Mesodermal cell (in vitro differentiated cells): ENCODE results near the gene IRF9.

ENCODE experiments used
- H3K27ac ChIP-seq: 2 replicates; pipeline ENCODE4 v1.7.0; 2013; ENCODE audit warnings: mild to moderate bottlenecking, low read depth, low read length, moderate library complexity; ENCODE audit not compliant: severe bottlenecking
- H3K36me3 ChIP-seq: 2 replicates; pipeline ENCODE4 v1.7.1; 2013; ENCODE audit warnings: mild to moderate bottlenecking, low read length, moderate library complexity; ENCODE audit not compliant: control insufficient read depth, insufficient read depth
- H3K4me1 ChIP-seq: one replicate; pipeline ENCODE4 v1.7.1; 2013; ENCODE audit warnings: mild to moderate bottlenecking, low read length; ENCODE audit not compliant: insufficient read depth, control insufficient read depth, poor library complexity, severe bottlenecking
- H3K4me3 ChIP-seq: 2 replicates; pipeline ENCODE4 v1.7.0; 2013; ENCODE audit warnings: low read length, control low read depth, mild to moderate bottlenecking; ENCODE audit not compliant: insufficient read depth, poor library complexity, severe bottlenecking; ENCODE audit errors: extremely low read depth
- H3K9me3 ChIP-seq: 2 replicates; pipeline ENCODE4 v1.7.1; 2013; ENCODE audit warnings: mild to moderate bottlenecking, low read length, moderate library complexity; ENCODE audit not compliant: control insufficient read depth
- WGBS, 2 experiments: methylation state at CpG; one replicate each; pipeline ENCODE4 v1.1.5; 2013; ENCODE audit warnings: missing lambda C conversion rate in 2 of 2; ENCODE audit not compliant: insufficient coverage in 2 of 2; 5-methylcytosine and 5-hydroxymethylcytosine counted together

IRF9 gene

DNA sequence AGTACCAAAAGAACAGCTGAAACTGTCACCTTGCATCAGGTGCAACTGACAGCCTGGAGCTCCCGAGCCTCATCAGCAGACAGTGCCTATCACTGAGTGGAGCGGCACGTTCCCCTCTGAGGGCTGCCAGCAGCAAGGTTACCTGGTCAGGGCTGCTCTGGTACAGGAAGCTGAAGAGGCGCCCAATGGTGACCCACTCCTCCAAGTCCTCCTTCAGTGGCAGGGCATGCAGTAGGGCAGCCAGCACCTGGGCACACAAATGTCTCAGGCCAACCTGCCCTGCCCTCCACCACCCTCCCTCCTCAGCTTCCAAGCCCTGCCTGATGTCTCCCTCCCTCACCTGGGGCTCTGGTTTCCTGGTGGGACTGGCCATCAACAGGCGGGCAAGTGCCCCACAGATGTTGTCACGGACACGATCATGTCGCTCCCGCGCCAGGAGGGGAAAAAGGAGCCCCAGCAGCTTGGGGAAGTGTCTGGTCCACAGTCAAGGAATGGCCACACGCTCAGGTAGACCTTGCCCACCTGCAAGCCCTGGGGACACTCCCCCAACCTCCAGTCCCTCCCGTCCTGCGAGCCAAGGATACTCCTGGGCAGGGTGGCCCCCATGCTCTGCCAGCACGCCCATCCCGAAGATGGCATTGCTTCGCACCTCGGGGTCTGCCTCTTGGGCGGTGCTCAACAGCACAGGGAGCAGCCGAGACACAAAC is 20.5 kb downstream of the IRF9 start:
- 93 to 95% methylated on average over 18 to 19 of the region's 19 CpGs for WGBS, 2 experiments
- Histone ChIP-seq H3K4me1 (no peaks in the 10 kb centered on the region), H3K27ac (no peak overlapping the region), H3K4me3 (no peak overlapping the region), H3K9me3 (no peaks in the 10 kb centered on the region), H3K36me3 (peaks cover 84% of the 10 kb centered on the region)

DNA sequence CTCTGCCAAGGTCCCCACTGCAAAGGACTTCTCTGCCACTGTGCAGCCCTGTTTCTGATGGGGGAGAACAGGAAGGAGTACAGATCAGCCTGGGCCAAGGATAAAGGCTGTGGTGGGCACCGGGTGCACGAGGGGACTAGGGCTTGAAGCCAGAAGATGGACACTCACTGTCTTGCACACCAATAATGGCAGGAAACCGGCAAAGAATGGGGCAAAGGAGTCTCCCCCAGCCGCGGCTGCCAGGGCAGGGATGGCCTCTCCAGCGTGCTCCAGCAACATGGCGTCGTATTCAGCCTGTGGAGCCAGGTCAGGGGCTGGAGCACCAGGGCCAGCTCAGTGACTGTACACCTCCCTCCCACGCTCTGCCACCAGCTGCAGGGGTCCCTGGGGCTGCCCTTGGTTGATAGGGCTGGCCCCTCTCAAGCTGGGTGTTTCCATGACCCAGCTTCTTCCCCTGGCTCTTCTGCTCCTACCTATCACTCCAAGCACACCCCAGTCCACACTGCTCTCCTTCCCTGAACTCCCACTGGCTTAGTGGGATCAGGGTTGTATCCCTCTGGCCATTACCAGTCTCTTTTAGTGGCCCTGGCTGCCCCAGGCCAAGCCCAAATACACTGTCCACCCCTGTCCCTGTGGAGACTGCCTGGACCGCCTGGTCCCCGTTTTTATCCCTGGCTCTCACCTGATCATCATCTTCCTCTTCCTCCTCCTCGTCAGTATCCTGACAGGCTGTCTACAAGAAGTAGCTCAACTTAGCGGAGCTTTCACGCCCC is 21.2 kb downstream of the IRF9 start:
- peaks cover 85% of the 10 kb centered on the region for H3K36me3 ChIP-seq
- no peak overlapping the region for H3K4me3 ChIP-seq
- 93 to 96% methylated on average over 11 to 14 of the region's 14 CpGs for WGBS, 2 experiments
- no peak overlapping the region for H3K27ac ChIP-seq
- H3K9me3 ChIP-seq = no peaks in the 10 kb centered on the region
- H3K4me1 ChIP-seq = peaks cover under 1% of the 10 kb centered on the region

DNA sequence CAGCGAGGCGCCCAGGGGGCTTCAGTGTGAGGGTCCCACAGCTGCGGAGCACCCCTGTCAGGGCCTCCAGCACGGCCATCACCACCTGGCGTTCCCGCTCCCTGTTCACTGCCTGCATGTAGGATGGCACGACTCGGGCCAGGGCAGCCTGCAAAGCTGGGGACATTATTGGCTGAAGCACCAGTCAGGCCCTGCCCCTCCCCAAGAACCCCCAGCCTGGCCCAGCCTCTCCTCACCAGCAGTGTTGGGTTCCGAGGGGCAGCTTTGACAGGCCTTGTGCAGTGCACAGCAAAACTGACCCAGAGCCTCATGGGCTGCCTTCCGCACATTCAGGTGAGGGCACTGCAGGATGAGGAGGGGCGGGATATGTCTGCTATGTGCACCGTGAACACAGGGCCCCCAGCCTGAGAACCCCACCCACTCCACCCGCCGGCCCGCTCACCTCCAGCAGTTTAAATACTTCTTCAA is 22.0 kb downstream of the IRF9 start:
- H3K9me3 ChIP-seq = no peaks in the 10 kb centered on the region
- WGBS, 2 experiments = 97 to 100% methylated on average over 8 to 12 of the region's 15 CpGs
- H3K36me3 ChIP-seq = peaks cover 82% of the 10 kb centered on the region
- peaks cover 8% of the 10 kb centered on the region for H3K4me1 ChIP-seq
- H3K4me3 ChIP-seq = no peak overlapping the region
- H3K27ac ChIP-seq = no peak overlapping the region

DNA sequence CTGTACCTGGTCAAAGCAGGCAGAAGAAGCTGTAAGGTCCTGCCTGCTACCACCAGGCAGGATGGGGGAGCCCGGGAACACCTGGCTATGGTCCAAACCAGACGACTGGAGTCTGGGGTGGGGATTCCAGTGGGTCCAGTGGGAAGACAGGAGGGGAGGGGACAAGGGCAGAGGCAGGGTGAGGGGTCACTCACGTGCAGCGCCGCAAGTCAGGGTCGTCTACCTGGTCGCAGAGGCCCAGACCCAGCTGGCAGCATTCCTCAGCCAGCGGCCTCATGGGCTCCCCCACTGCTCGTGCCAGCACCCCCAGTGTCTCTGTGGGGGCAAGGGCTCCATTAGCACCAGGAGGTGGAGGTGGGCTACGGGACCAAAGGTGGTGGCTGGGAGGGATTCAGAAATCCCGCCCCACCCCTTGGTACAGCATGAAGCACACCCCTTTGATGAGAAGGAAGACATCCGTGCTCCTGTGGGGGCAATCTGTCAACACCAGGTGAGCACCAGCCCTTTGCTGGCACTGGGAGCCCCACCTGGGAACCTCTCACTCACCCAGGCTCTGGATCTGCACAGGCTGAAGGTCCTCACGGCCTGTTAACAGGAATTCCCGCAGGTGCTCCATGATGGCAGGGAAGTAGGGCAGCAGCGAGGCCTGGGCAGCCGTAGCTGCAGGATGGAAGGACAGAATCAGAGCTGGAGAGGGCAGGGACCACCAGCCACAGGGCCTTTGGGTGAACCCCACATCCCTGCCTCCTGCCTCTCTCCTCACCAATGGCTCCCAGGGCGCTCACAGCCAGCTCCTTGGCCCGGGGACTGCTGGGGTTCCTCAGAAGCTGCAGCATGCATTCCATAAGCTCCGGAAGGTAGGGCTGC is 23.3 kb downstream of the IRF9 start:
- H3K27ac ChIP-seq = no peak overlapping the region
- H3K4me3 ChIP-seq = no peak overlapping the region
- 97 to 98% methylated on average over 11 to 19 of the region's 19 CpGs for WGBS, 2 experiments
- peaks cover 73% of the 10 kb centered on the region for H3K36me3 ChIP-seq
- H3K9me3 ChIP-seq = no peaks in the 10 kb centered on the region
- H3K4me1 ChIP-seq = peaks cover 8% of the 10 kb centered on the region

DNA sequence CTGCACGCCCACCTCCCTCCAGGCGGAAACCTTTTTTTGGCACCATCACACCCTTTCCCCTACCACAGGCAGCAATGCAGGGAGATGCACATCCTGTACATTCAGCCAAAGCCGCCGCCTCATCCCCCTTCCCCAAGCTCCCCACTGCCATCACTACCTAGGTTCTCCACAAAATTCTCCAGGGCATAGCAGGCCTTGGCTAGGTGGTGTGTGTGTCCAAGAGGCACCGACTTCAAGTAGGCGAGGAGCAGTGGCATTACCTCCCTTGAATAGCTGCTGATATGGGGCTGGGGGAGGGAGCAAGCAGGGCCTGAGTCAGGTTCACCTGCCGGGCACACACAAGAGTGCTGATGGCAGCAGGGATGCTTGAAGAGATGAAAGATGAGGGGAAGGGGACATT is 24.0 kb downstream of the IRF9 start:
- peaks cover 66% of the 10 kb centered on the region for H3K36me3 ChIP-seq
- no peaks in the 10 kb centered on the region for H3K9me3 ChIP-seq
- H3K4me1 ChIP-seq = peaks cover 8% of the 10 kb centered on the region
- no peak overlapping the region for H3K4me3 ChIP-seq
- H3K27ac ChIP-seq = no peak overlapping the region
- WGBS, 2 experiments = 96% methylated on average over 5 of the region's 7 CpGs

DNA sequence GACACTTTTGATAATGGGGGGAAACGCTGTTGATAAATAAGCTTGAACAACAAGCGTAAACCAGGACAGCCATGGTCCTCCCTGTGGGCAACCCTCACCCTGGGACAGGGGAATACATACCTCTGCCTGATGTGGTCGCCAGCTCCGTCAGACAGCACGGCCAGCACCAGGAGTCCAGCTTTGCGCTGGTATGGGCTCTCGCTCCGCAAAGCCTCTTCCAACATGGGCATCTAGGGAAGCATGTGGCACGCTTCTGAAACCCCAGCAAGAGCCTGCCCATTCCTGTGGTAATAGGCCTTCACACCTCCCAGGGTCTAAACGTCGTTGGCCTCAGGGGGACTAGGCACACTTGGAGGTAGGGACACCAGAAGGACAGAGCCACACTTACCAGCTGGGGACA is 24.7 kb downstream of the IRF9 start:
- Histone ChIP-seq H3K4me1 (peaks cover 8% of the 10 kb centered on the region), H3K9me3 (no peaks in the 10 kb centered on the region), H3K4me3 (no peak overlapping the region), H3K27ac (no peak overlapping the region), H3K36me3 (peaks cover 65% of the 10 kb centered on the region)
- 95 to 96% methylated on average over 10 to 11 of the region's 11 CpGs for WGBS, 2 experiments

DNA sequence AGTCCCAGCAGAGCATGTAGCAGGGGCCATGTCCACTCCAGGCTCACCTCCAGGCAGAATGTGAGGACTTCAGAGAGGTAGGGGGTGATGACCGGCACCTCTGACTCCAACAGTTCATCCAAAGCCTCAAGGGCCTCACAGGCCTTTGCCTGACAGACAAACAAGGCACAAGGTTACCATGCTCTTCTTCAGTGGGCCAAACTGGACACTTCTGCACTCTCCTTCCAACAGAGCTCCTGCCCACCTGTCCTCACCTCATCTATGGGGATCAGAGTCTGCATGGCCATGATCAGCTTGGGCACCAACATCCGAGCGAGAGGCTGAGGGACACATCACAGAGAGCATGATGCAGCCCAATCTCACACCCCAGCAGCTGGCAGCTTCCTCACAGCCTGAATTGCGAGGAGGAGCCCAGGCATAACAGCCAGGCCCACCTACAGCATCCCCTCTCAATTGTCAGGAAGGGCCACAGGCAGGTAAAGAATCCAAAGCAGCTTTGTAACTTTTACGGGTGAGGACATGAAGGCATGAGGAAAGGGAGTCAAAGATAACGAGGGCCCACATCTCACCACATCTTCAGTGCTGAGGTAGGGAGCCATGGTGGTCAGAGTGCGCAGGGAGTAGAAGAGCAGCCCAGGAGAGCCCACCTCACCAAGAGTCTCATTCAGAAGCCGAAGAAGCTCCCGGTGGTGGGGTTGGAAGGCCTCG is 25.9 kb downstream of the IRF9 start:
- H3K27ac ChIP-seq = no peak overlapping the region
- H3K9me3 ChIP-seq = no peaks in the 10 kb centered on the region
- peak overlapping the region; percentile 67 for H3K4me3 ChIP-seq
- H3K4me1 ChIP-seq = peaks cover 8% of the 10 kb centered on the region
- peaks cover 68% of the 10 kb centered on the region for H3K36me3 ChIP-seq
- 100% methylated on average over 4 to 7 of the region's 10 CpGs for WGBS, 2 experiments

DNA sequence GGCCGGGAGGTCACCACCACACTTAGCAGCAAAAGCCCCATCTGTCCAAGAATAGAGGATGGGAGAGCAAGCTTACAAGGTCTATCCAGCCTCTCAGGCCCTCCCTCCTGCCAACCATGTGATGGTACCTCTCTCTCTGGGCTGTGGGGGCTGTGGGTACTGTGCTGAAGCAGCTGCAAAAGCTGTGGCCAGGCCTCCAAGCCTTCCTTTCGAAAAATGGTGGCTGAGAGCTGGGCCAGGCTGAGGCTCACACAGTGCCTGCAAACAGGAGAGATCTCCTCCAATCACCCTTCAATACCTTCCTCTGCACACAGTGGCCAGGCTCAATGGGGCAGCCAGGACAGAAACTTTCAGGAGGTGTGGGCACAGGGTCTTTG is 26.5 kb downstream of the IRF9 start:
- Histone ChIP-seq H3K27ac (no peak overlapping the region), H3K4me3 (peak overlapping the region; percentile 67), H3K4me1 (peaks cover 8% of the 10 kb centered on the region), H3K36me3 (peaks cover 69% of the 10 kb centered on the region), H3K9me3 (no peaks in the 10 kb centered on the region)
- 83% methylated on average over 1 of the region's 2 CpGs; no CpG with 5 or more reads in 1 of the 2 experiments for WGBS, 2 experiments

DNA sequence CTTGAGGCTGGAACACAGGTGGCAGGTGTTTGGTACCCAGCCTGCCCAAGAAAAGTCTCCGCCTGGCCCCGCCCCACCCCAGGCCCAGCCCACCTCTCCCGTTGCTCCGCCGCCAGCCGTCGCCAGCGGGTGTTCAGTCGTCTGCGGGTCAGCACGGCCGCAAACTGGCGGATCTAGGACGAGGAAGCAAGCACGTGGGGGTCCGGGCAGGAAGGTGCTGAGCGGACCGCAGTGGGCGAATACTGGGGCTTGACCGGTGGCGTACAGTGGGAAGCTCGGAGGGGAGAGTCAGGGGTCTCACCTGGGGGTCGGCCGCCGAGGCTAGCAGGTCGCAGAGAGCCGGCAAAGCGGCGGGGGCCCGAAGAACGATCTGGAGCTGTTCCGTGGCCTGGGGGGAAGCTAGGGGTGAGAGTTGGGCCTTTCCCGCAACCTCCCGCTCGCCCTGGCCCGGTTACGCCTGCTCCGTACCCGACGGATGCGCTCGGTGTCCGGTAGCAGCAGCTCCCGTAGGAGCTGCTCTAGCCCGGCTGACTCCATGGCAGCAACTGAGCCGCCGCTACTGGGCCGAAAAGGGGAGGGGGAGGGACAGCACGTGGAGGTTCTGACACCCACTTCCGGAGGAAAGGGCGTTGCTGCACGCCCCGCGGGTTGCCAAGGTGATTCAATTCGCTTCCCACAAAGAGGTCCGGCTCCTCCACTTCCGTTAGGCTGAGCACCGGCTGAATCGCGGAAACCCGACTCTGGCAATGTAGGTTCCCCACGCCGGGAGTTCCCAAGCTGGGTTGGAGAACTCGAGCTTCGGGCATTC is 27.4 kb downstream of the IRF9 start, which contains the start of gene IPO4:
Gene IPO4 (minus strand): TSS at position 566 of the 808 bp plus-strand sequence. CDS start 29 bp downstream, at position 537.
- peak within 1 kb of the TSS; percentile 67 for H3K4me3 ChIP-seq
- H3K9me3 ChIP-seq = no peaks in the 10 kb centered on the region
- H3K27ac ChIP-seq = peak within 1 kb of the TSS; percentile 72
- WGBS, 2 experiments = 1% methylated on average over 38 to 59 of the region's 65 CpGs
- H3K36me3 ChIP-seq = peaks cover 69% of the 10 kb centered on the region
- peaks cover 8% of the 10 kb centered on the region for H3K4me1 ChIP-seq
